Adrenal gland (tissue), 12 donors: ENCODE results near the gene GIMAP8. TPM values are rescaled to one million over a fixed set of nuclear protein-coding genes. Genes with fewer than 3 reads are reported as not detected.
"Not testable (repeated sequence)": the region's sequence is repeated elsewhere in the genome, so short reads cannot be mapped to it uniquely, and the experiment has no call there.

Experiments
- DNase-seq, 7 donors: peaks; one replicate each; pipeline ENCODE4 v3.0.0-alpha.2; 2019 to 2020
- H3K27ac ChIP-seq, 5 donors: fragments of 200-600 bp; sonication (generic) in 4 of 5; 1 replicate in 3 of 5; 2 replicates in 2 of 5; pipeline versions ENCODE4 v1.5.1 to v1.8.0; 2016 to 2020; ENCODE audit warnings: mild to moderate bottlenecking in 1 of 5
- H3K27me3 ChIP-seq: fragments of 200-600 bp; 2 replicates; pipeline ENCODE4 v1.8.0; 2021
- H3K36me3 ChIP-seq, 2 donors: fragments of 200-600 bp; replicated peaks in 1 of 2; 1 replicate in 1 of 2; 2 replicates in 1 of 2; pipeline versions ENCODE4 v1.5.1 to v1.8.0; 2018 to 2022
- H3K4me1 ChIP-seq, 2 donors: fragments of 200-600 bp; replicated peaks in 1 of 2; 1 replicate in 1 of 2; 2 replicates in 1 of 2; pipeline versions ENCODE4 v1.5.1 to v1.8.0; 2018 to 2021
- H3K4me3 ChIP-seq, 4 donors: fragments of 200-600 bp; sonication (generic) in 3 of 4; one replicate each; pipeline ENCODE4 v1.5.1; 2016 to 2018
- H3K9me3 ChIP-seq, 3 donors: fragments of 200-600 bp; sonication (generic) in 1 of 3; replicated peaks in 1 of 3; 1 replicate in 2 of 3; 2 replicates in 1 of 3; pipeline versions ENCODE4 v1.5.1 to v1.8.0; 2016 to 2021
- CTCF ChIP-seq, 6 experiments: fragments of 450-650 bp in 4 of 6; fragments of 200-600 bp in 2 of 6; sonication (generic) in 1 of 6; IDR thresholded peaks; 1 replicate in 5 of 6; 2 replicates in 1 of 6; pipeline versions ENCODE4 v1.5.1 to v1.8.0; 2016 to 2021; ENCODE audit warnings: antibody characterized with exemption in 6 of 6, mild to moderate bottlenecking in 2 of 6, moderate library complexity in 1 of 6
- POLR2A ChIP-seq, 2 donors: fragments of 450-650 bp; IDR thresholded peaks; one replicate each; pipeline ENCODE4 v1.6.1; 2017; ENCODE audit warnings: antibody characterized with exemption in 2 of 2, mild to moderate bottlenecking in 2 of 2, moderate library complexity in 1 of 2
- WGBS, 4 donors: extraction: QIAGEN DNeasy Blood & Tissue Kit in 2 of 4; methylation state at CpG; one replicate each; pipeline versions ENCODE4 v1.1.5 to v1.1.7; 2013 to 2017; 5-methylcytosine and 5-hydroxymethylcytosine counted together
- intact Hi-C, 2 donors: fragments of 100-400 bp; cut with DNase I; formaldehyde crosslinking; loops; one replicate each; pipeline versions ENCODE4 v1.14.1 to v1.15.0; 2022 to 2023
- polyA plus RNA-seq, 3 donors: library from polyadenylated mRNA; stranded (reverse); fragments of 200-250 nt in 2 of 3; fragments of 350-450 nt in 1 of 3; fragmentation: Illumina TruSeq in 1 of 3; extraction: RNeasy Lipid Tissue Mini Kit (QIAGEN cat#74804) in 1 of 3; gene quantifications; one replicate each; pipeline ENCODE4 v1.2.3, GENCODE V29; 2013 to 2014
- total RNA-seq, 9 donors: library from RNA; depleted of rRNA in 4 of 9; stranded (reverse); fragments of >200 nt in 4 of 9; fragments of 120-200 nt in 1 of 9; fragmentation: NEBNext Ultra II Directional in 1 of 9; extraction: Animal tissue kit (Norgen Biotek cat#: 25700) in 1 of 9; gene quantifications; one replicate each; pipeline versions ENCODE4 v1.1.0 to v1.2.4, GENCODE V29; 2013 to 2023
- donor health status: healthy with polysubstance abuse.
- donor health status: Bipolar disorder and iron deficiency.
- donor health status: DM: yes; HTN: yes; CAD: no.
- donor health status: DM: no; HTN: no; CAD: no.
- donor health status: DM: no; HTN: no; CAD: no.
- donor health status: DM: yes; HTN: yes; CAD: no.

GIMAP8 gene
- total and polyA plus RNA-seq, 12 donors = 6.1 to 18.4 (median 9.5) TPM

DNA sequence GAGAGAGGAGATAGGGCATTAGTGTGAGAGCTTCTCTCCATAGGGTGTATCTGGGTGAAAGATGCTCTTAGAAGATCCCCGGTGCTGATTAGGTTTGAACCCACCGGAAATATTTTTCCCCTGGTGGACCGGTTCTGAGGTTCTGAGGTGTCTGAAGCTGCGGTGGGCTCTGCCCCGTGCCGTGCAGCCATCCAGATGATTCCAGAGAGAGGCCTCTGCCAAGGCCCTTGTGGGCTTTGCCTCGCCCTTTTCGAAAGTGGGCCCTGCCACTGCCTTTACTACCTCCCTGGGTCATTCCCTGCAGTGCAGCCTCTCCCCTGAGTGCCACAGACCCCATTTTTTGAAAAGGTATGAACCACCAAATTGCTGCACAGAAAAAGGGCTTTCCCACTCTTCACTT lies 2.8 kb downstream of the GIMAP8 start:
- DNase-seq = no peak
- 79 to 89% (median 81%) methylated on average over 8 of the region's 8 CpGs for WGBS, 4 donors
- intact Hi-C loops = loop anchor here in 1 of 2 donors (10.0 kb wide), 1 partner anchor 292 kb away; no protein-coding TSS in a partner anchor
- H3K9me3 ChIP-seq = no peaks in the 10 kb centered on the region
- H3K4me1 ChIP-seq = peaks cover 0 to 13% of the 10 kb centered on the region in 2 donors
- H3K27ac ChIP-seq = no peak overlapping the region
- no peaks in the 10 kb centered on the region for H3K36me3 ChIP-seq
- peaks cover 6% of the 10 kb centered on the region for H3K27me3 ChIP-seq
- TF ChIP-seq CTCF (IDR thresholded peaks at IDR 0.05) = no peak
- no peak for TF ChIP-seq POLR2A (IDR thresholded peaks at IDR 0.05)
- peak overlapping the region in 1 of 4 donors; percentile 29 for H3K4me3 ChIP-seq

- no peak for TF ChIP-seq CTCF (IDR thresholded peaks at IDR 0.05)
- TF ChIP-seq POLR2A (IDR thresholded peaks at IDR 0.05) = no peak
- Histone ChIP-seq H3K27ac (no peak overlapping the region), H3K27me3 (peaks cover 6% of the 10 kb centered on the region), H3K9me3 (no peaks in the 10 kb centered on the region), H3K4me1 (peaks cover 0 to 6% of the 10 kb centered on the region in 2 donors), H3K36me3 (no peaks in the 10 kb centered on the region), H3K4me3 (no peak overlapping the region)
- no peak for DNase-seq
- intact Hi-C loops = loop anchor here in 1 of 2 donors (10.0 kb wide), 1 partner anchor 291 kb away; no protein-coding TSS in a partner anchor
- WGBS, 4 donors = 83 to 88% (median 85%) methylated on average over 5 of the region's 5 CpGs
These were observed 3.5 kb downstream of the GIMAP8 start for GRCh38 chr7:150453892-150454291.

DNA sequence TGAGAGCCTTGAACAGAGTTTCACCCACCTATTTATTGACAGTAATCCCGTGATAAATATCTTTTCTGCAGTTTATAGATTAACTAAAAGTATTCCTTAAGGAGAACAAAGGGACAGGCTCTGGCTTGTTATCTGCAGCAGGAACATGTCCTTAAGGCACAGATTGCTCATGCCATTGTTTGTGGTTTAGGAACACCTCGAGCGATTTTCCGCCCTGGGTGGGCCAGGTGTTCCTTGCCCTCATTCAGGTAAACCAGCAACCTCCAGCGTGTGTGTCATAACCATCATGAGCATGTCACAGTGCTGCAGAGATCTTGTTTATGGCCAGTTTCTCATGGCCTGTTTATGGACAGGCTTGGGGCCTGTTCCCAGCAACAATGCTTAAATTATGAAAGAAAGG lies 6.6 kb downstream of the GIMAP8 start:
- peaks cover 0 to 11% (median 0%) of the 10 kb centered on the region in 3 donors for H3K9me3 ChIP-seq
- DNase-seq, H3K27me3 ChIP-seq, H3K4me3 ChIP-seq, H3K36me3 ChIP-seq, H3K27ac ChIP-seq, H3K4me1 ChIP-seq: not testable (repeated sequence)
- intact Hi-C loops = loop anchor here in 1 of 2 donors (10.0 kb wide), 1 partner anchor 288 kb away; no protein-coding TSS in a partner anchor
- WGBS, 4 donors = 80 to 92% (median 88%) methylated on average over 5 of the region's 5 CpGs

DNA sequence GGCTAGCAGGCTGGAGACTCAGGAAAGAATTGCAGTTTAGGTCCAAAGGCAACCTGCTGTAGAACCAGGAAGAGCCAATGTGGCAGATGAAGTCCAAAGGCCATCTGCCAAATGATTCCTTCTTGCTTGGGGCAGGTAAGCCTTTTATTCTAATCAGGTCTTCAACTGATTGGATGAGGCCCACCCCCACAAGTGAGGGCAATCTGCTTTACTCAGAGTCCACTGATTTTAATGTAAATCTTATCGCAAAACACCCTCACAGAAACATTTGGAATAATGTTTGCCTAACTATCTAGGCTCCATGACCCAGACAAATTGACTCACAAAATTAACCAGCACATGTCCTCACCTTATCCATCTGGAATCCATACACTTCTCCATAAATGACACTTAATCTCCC lies 7.8 kb downstream of the GIMAP8 start:
- intact Hi-C loops = loop anchor here in 1 of 2 donors (10.0 kb wide), 1 partner anchor 287 kb away; no protein-coding TSS in a partner anchor
- H3K4me3 ChIP-seq = no peak overlapping the region
- DNase-seq = no peak
- TF ChIP-seq POLR2A (IDR thresholded peaks at IDR 0.05) (no peak), CTCF (IDR thresholded peaks at IDR 0.05) (no peak)
- H3K27me3 ChIP-seq = no peaks in the 10 kb centered on the region
- 94 to 100% (median 95%) methylated on average over 1 of the region's 1 CpG for WGBS, 4 donors
- peaks cover 0 to 21% (median 7%) of the 10 kb centered on the region in 3 donors for H3K9me3 ChIP-seq
- no peaks in the 10 kb centered on the region for H3K36me3 ChIP-seq
- no peaks in the 10 kb centered on the region for H3K4me1 ChIP-seq
- H3K27ac ChIP-seq = no peak overlapping the region

- TF ChIP-seq CTCF (IDR thresholded peaks at IDR 0.05) = no peak
- no peak for TF ChIP-seq POLR2A (IDR thresholded peaks at IDR 0.05)
- 63 to 86% (median 78%) methylated on average over 1 of the region's 1 CpG for WGBS, 4 donors
These were observed 8.3 kb downstream of the GIMAP8 start for GRCh38 chr7:150458756-150459155.

More at GRCh38 chr7:150458756-150459155, 8.3 kb downstream of the GIMAP8 start:
- Histone ChIP-seq H3K27me3 (no peaks in the 10 kb centered on the region), H3K27ac (no peak overlapping the region), H3K4me1 (no peaks in the 10 kb centered on the region), H3K9me3 (peaks cover 0 to 21% (median 7%) of the 10 kb centered on the region in 3 donors), H3K36me3 (no peaks in the 10 kb centered on the region), H3K4me3 (no peak overlapping the region)
- intact Hi-C loops = loop anchor here in 1 of 2 donors (10.0 kb wide), 1 partner anchor 286 kb away; no protein-coding TSS in a partner anchor
- no peak for DNase-seq
